Left ventricle myocardium inferior (tissue), 1 donor: ENCODE results near the gene METTL23. TPM values are rescaled to one million over a fixed set of nuclear protein-coding genes. Genes with fewer than 3 reads are reported as not detected.

ENCODE experiments used
- DNase-seq: peaks from one replicate; pipeline ENCODE4 v3.0.0-alpha.2; 2020
- H3K27ac ChIP-seq: fragments of 200-600 bp; replicated peaks from 2 replicates; pipeline ENCODE4 v1.8.0; 2021
- H3K27me3 ChIP-seq: fragments of 200-600 bp; 2 replicates; pipeline ENCODE4 v1.8.0; 2021; ENCODE audit warnings: low read depth
- H3K36me3 ChIP-seq: fragments of 200-600 bp; 2 replicates; pipeline ENCODE4 v1.8.0; 2021
- H3K4me1 ChIP-seq: fragments of 200-600 bp; 2 replicates; pipeline ENCODE4 v1.8.0; 2021
- H3K4me3 ChIP-seq: fragments of 200-600 bp; 2 replicates; pipeline ENCODE4 v1.8.0; 2021; ENCODE audit warnings: mild to moderate bottlenecking, moderate library complexity
- H3K9me3 ChIP-seq: fragments of 200-600 bp; replicated peaks from 2 replicates; pipeline ENCODE4 v1.8.0; 2021
- CTCF ChIP-seq: fragments of 200-600 bp; IDR thresholded peaks from 2 replicates; pipeline ENCODE4 v1.8.0; 2021; ENCODE audit warnings: antibody characterized with exemption, mild to moderate bottlenecking, borderline replicate concordance
- intact Hi-C: fragments of 100-400 bp; cut with micrococcal nuclease; formaldehyde crosslinking; loops from one replicate; pipeline ENCODE4 v1.11.0; 2022
- total RNA-seq: library from RNA; stranded (reverse); fragmentation: NEBNext Ultra II Directional; extraction: Animal tissue kit (Norgen Biotek cat#: 25700); gene quantifications from one replicate; pipeline ENCODE4 v1.2.1, GENCODE V29; 2021
- donor health status: DM: no; HTN: yes; CAD: no; lungs with severe emphysema.

METTL23 gene
- total RNA-seq, 1 donor from 2014 or later, result 21.0 TPM

GRCh38 chr17:76682296-76682695 lies 44.3 kb upstream of the METTL23 start:
- H3K4me1 ChIP-seq, result peaks cover 66% of the 10 kb centered on the region
- intact Hi-C loops, result no loop called here

GRCh38 chr17:76683011-76683755 lies 43.5 kb upstream of the METTL23 start:
- H3K9me3 ChIP-seq, result no peaks in the 10 kb centered on the region
- no peaks in the 10 kb centered on the region for H3K27me3 ChIP-seq
- H3K36me3 ChIP-seq, result peaks cover 41% of the 10 kb centered on the region
- intact Hi-C loops, result no loop called here
- DNase-seq, result no peak
- H3K4me3 ChIP-seq, result no peak overlapping the region
- peaks cover 75% of the 10 kb centered on the region for H3K4me1 ChIP-seq
- H3K27ac ChIP-seq, result peak overlapping the region; percentile 98
- peak; percentile 16 for TF ChIP-seq CTCF

More at GRCh38 chr17:76682296-76682695, 44.3 kb upstream of the METTL23 start:
- no peaks in the 10 kb centered on the region for H3K9me3 ChIP-seq
- peak overlapping the region; percentile 98 for H3K27ac ChIP-seq
- peak; percentile 71 for DNase-seq
- peaks cover 43% of the 10 kb centered on the region for H3K36me3 ChIP-seq
- H3K27me3 ChIP-seq, result no peaks in the 10 kb centered on the region
- TF ChIP-seq CTCF, result no peak
- peak overlapping the region; percentile 23 for H3K4me3 ChIP-seq

- Histone ChIP-seq H3K4me1 (peaks cover 85% of the 10 kb centered on the region), H3K27ac (peak overlapping the region; percentile 98), H3K4me3 (no peak overlapping the region), H3K27me3 (no peaks in the 10 kb centered on the region), H3K9me3 (no peaks in the 10 kb centered on the region), H3K36me3 (peaks cover 41% of the 10 kb centered on the region)
- TF ChIP-seq CTCF, result no peak
- intact Hi-C loops, result no loop called here
- DNase-seq, result no peak
Measured at GRCh38 chr17:76683921-76684745, 42.5 kb upstream of the METTL23 start.

GRCh38 chr17:76684756-76685155 lies 41.9 kb upstream of the METTL23 start:
- H3K27ac ChIP-seq, result peak overlapping the region; percentile 98
- no peak for DNase-seq

GRCh38 chr17:76685366-76685765 lies 41.3 kb upstream of the METTL23 start:
- no peaks in the 10 kb centered on the region for H3K9me3 ChIP-seq
- no peak overlapping the region for H3K4me3 ChIP-seq
- intact Hi-C loops, result no loop called here
- no peak for DNase-seq
- peaks cover 38% of the 10 kb centered on the region for H3K36me3 ChIP-seq
- TF ChIP-seq CTCF, result no peak
- peak overlapping the region; percentile 98 for H3K27ac ChIP-seq
- H3K4me1 ChIP-seq, result peaks cover 97% of the 10 kb centered on the region
- no peaks in the 10 kb centered on the region for H3K27me3 ChIP-seq

More at GRCh38 chr17:76684756-76685155, 41.9 kb upstream of the METTL23 start:
- H3K4me1 ChIP-seq, result peaks cover 91% of the 10 kb centered on the region
- peaks cover 41% of the 10 kb centered on the region for H3K36me3 ChIP-seq
- intact Hi-C loops, result no loop called here
- no peaks in the 10 kb centered on the region for H3K27me3 ChIP-seq
- no peak overlapping the region for H3K4me3 ChIP-seq
- no peaks in the 10 kb centered on the region for H3K9me3 ChIP-seq
- no peak for TF ChIP-seq CTCF
